Measurements from ENCODE around the gene RFC1. TPM values are rescaled to one million over a fixed set of nuclear protein-coding genes. Genes with fewer than 3 reads are reported as not detected.

The RFC1 gene
- total RNA-seq, 1 experiment from 2014 or later = 44.7 TPM

GRCh38 chr4:39259571-39260330, 106.4 kb downstream of the RFC1 start:
- Histone ChIP-seq H3K27me3 (ENCODE audit: control insufficient read depth, insufficient read depth, low read length) (no peaks in the 10 kb centered on the region), H3K36me3 (replicated peaks; ENCODE audit: control insufficient read depth, insufficient read depth, low read length) (no peaks in the 10 kb centered on the region; the same call in 1 of the 2 replicates), H3K4me3 (ENCODE audit: insufficient read depth, low read depth, low read length) (no peak overlapping the region)
- DNase-seq = no peak

GRCh38 chr4:39256436-39256835, 109.7 kb downstream of the RFC1 start:
- DNase-seq = no peak
- H3K27me3 ChIP-seq (ENCODE audit: control insufficient read depth, insufficient read depth, low read length) = no peaks in the 10 kb centered on the region
- H3K36me3 ChIP-seq (replicated peaks; ENCODE audit: control insufficient read depth, insufficient read depth, low read length) = no peaks in the 10 kb centered on the region; the same call in 1 of the 2 replicates
- no peak overlapping the region for H3K4me3 ChIP-seq (ENCODE audit: insufficient read depth, low read depth, low read length)

GRCh38 chr4:39255871-39256270, 110.3 kb downstream of the RFC1 start:
- Histone ChIP-seq H3K4me3 (ENCODE audit: insufficient read depth, low read depth, low read length) (no peak overlapping the region), H3K36me3 (replicated peaks; ENCODE audit: control insufficient read depth, insufficient read depth, low read length) (no peaks in the 10 kb centered on the region; the same call in 1 of the 2 replicates), H3K27me3 (ENCODE audit: control insufficient read depth, insufficient read depth, low read length) (no peaks in the 10 kb centered on the region)
- no peak for DNase-seq

GRCh38 chr4:39255266-39255665, 110.9 kb downstream of the RFC1 start:
- Histone ChIP-seq H3K4me3 (ENCODE audit: insufficient read depth, low read depth, low read length) (no peak overlapping the region), H3K27me3 (ENCODE audit: control insufficient read depth, insufficient read depth, low read length) (no peaks in the 10 kb centered on the region), H3K36me3 (replicated peaks; ENCODE audit: control insufficient read depth, insufficient read depth, low read length) (no peaks in the 10 kb centered on the region; the same call in 1 of the 2 replicates)
- peak; percentile 15 for DNase-seq

GRCh38 chr4:39243462-39243861, 122.7 kb downstream of the RFC1 start:
- Histone ChIP-seq H3K4me3 (ENCODE audit: insufficient read depth, low read depth, low read length) (no peak overlapping the region), H3K36me3 (replicated peaks; ENCODE audit: control insufficient read depth, insufficient read depth, low read length) (peaks cover 1% of the 10 kb centered on the region; the same call in 1 of the 2 replicates), H3K27me3 (ENCODE audit: control insufficient read depth, insufficient read depth, low read length) (no peaks in the 10 kb centered on the region)
- DNase-seq = no peak

Other genes with a start within 250 kb of the RFC1 start
- 7.1 and 10.8 TPM in 2 replicates for gene WDR19, start 183.8 kb downstream of the RFC1 start, total RNA-seq (2014; rRNA removed; shearing (Covaris generic))
- 0.04 TPM in 1 of 2 replicates, not detected in the other for gene KLB, start 40.6 kb upstream of the RFC1 start, total RNA-seq (2014; rRNA removed; shearing (Covaris generic))
- gene RPL9, start 92.6 kb upstream of the RFC1 start, total RNA-seq (2014; rRNA removed; shearing (Covaris generic)) = 1,441 and 1,920 TPM in 2 replicates
- gene LIAS, start 92.7 kb upstream of the RFC1 start, total RNA-seq (2014; rRNA removed; shearing (Covaris generic)) = 18.4 and 28.1 TPM in 2 replicates
- 38.4 and 38.7 TPM in 2 replicates for gene UGDH, start 161.1 kb upstream of the RFC1 start, total RNA-seq (2014; rRNA removed; shearing (Covaris generic))

Measured in H7 (cell line).